H4 (cell line): ENCODE measurements around the gene GALNT16. TPM values are rescaled to one million over a fixed set of nuclear protein-coding genes. Genes with fewer than 3 reads are reported as not detected.

Experiments
- DNase-seq: peaks from one replicate; pipeline ENCODE4 v3.0.0-alpha.2; 2015; ENCODE audit warnings: low spot score
- total RNA-seq: library from RNA; depleted of rRNA; stranded (reverse); fragments of >200 nt; shearing (Covaris generic); gene quantifications from 2 replicates; pipeline ENCODE4 v1.2.3, GENCODE V29; 2014

Gene GALNT16
- total RNA-seq, 1 experiment from 2014 or later = 0.52 TPM

GRCh38 chr14:69335371-69335771, 75.4 kb downstream of the GALNT16 start:
- DNase-seq = no peak

GRCh38 chr14:69337984-69338383, 78.0 kb downstream of the GALNT16 start:
- no peak for DNase-seq

GRCh38 chr14:69339426-69339825, 79.5 kb downstream of the GALNT16 start:
- no peak for DNase-seq

- no peak for DNase-seq
Observed at GRCh38 chr14:69342928-69343525, 83.1 kb downstream of the GALNT16 start.

- DNase-seq = no peak
Observed at GRCh38 chr14:69344171-69344570, 84.2 kb downstream of the GALNT16 start.

- no peak for DNase-seq
Observed at GRCh38 chr14:69345402-69345801, 85.4 kb downstream of the GALNT16 start.

GRCh38 chr14:69346710-69347109, 86.8 kb downstream of the GALNT16 start:
- no peak for DNase-seq

GRCh38 chr14:69349091-69349777, 89.3 kb downstream of the GALNT16 start:
- no peak for DNase-seq

GRCh38 chr14:69350892-69351291, 90.9 kb downstream of the GALNT16 start:
- DNase-seq = no peak

- no peak for DNase-seq
Observed at GRCh38 chr14:69351385-69351784, 91.4 kb downstream of the GALNT16 start.

GRCh38 chr14:69351911-69352310, 92.0 kb downstream of the GALNT16 start:
- DNase-seq = no peak

- DNase-seq = no peak
Observed at GRCh38 chr14:69353168-69353567, 93.2 kb downstream of the GALNT16 start.

- DNase-seq = no peak
Observed at GRCh38 chr14:69354383-69355153, 94.6 kb downstream of the GALNT16 start.

GRCh38 chr14:69355154-69355597, 95.2 kb downstream of the GALNT16 start:
- no peak for DNase-seq

- DNase-seq = no peak
Observed at GRCh38 chr14:69355607-69356281, 95.8 kb downstream of the GALNT16 start.

- no peak for DNase-seq
Observed at GRCh38 chr14:69356903-69357543, 97.1 kb downstream of the GALNT16 start.

- DNase-seq = no peak
Observed at GRCh38 chr14:69357544-69358200, 97.7 kb downstream of the GALNT16 start.

GRCh38 chr14:69358233-69358963, 98.4 kb downstream of the GALNT16 start:
- DNase-seq = no peak

GRCh38 chr14:69358966-69359365, 99.0 kb downstream of the GALNT16 start:
- DNase-seq = no peak

- no peak for DNase-seq
Observed at GRCh38 chr14:69360438-69361108, 100.6 kb downstream of the GALNT16 start.
